ENCODE measurements around the gene KCNH5. TPM values are rescaled to one million over a fixed set of nuclear protein-coding genes. Genes with fewer than 3 reads are reported as not detected.

KCNH5 gene
- polyA plus RNA-seq, result under 1 TPM in 2 of 4 donors, not detected in 2; 0.01 to 0.03 TPM
- long read RNA-seq, donor 1, result 0 reads
- long read RNA-seq, donor 2, result 0 reads
- long read RNA-seq, donor 3, result 0 reads
- long read RNA-seq, donor 4, result 0 reads
- long read RNA-seq, donor 5, result 0 reads
- long read RNA-seq, donor 6, result 0 reads
- long read RNA-seq, donor 7, result 0 reads
- long read RNA-seq, donor 8, result 0 reads
- long read RNA-seq, donor 9, result 0 reads
- long read RNA-seq, donor 10, result 0 reads

DNA sequence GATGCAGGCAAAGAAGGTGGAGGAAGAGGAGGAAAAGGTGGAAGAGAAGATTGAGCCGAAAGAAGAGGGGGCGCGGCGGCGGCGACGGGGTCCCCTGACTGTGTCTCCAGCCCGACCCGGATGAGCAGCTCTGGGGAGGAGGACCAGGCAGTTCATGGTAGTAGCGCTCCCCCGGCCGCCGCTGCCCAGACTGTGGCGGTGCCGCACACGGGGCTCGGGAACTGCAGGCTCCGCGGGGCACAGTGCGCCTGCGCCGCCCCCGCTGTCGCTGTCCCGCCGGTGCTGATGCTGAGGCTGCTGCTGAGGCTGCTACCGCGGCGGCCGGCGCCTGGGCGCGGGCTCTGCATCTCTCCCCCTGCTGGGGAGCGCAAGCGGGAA lies at the start of gene KCNH5:
Gene KCNH5 (minus strand): TSS at position 225 of the 378 bp plus-strand sequence. CDS start 272 bp downstream, outside the sequence.
- DNase-seq (peak in 1 of 2 donors; percentile 51), FAIRE-seq (no peak)
- Histone ChIP-seq H3K4me1 (ENCODE audit: control insufficient read depth in 3 of 3, insufficient read depth in 2 of 3, low read depth in 1 of 3, low read length in 2 of 3) (no peaks in the 10 kb centered on the region), H3K9me3 (ENCODE audit: control insufficient read depth in 2 of 2, insufficient read depth in 1 of 2, low read depth in 1 of 2, low read length in 1 of 2) (no peaks in the 10 kb centered on the region), H3K27me3 (ENCODE audit: control insufficient read depth in 3 of 3, insufficient read depth in 3 of 3, low read length in 3 of 3) (peaks cover 14 to 39% (median 19%) of the 10 kb centered on the region in 3 donors), H3K36me3 (ENCODE audit: control insufficient read depth in 3 of 3, insufficient read depth in 2 of 3, low read depth in 1 of 3, low read length in 3 of 3) (no peaks in the 10 kb centered on the region), H3K27ac (ENCODE audit: low read depth in 1 of 3, low read length in 2 of 3) (no peak within 1 kb of the TSS), H3K4me3 (ENCODE audit: low read depth in 1 of 3, low read length in 3 of 3) (peak within 1 kb of the TSS in 2 of 3 donors; percentile 11 to 32)
- WGBS, 3 donors, result 1 to 3% (median 2%) methylated on average over 19 to 35 of the region's 35 CpGs

DNA sequence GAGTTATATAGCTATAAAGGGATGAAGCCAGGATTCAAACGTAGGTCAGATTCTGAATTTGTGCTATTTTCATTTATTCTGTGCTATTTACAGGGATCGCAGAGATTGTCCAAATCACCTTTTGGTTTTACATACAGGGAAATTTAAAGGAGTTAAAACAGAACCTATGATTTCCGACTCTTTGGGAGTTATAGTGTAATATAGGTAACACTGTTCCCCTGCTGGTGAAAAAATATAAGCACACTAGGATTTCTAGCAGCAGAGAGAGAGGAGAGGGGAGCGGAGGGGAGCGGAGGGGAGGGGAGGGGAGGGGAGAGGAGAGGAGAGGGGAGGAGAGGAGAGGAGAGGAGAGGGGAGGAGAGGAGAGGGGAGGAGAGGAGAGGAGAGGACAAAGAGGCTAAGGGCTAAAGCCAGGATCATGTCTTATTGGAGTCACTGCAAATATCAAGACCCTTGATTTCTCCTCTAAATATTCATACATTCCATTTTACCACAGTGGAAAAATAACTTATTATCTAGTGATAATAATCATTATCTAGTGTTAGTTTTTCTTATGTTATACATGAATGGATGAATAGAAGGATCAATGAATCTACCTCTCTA lies 46.2 kb upstream of the KCNH5 start:
- no peak for FAIRE-seq
- no peak for DNase-seq
- H3K36me3 ChIP-seq (ENCODE audit: control insufficient read depth in 3 of 3, insufficient read depth in 2 of 3, low read depth in 1 of 3, low read length in 3 of 3), result no peaks in the 10 kb centered on the region
- H3K9me3 ChIP-seq (ENCODE audit: control insufficient read depth in 2 of 2, insufficient read depth in 1 of 2, low read depth in 1 of 2, low read length in 1 of 2), result no peaks in the 10 kb centered on the region
- 68 to 80% (median 77%) methylated on average over 3 of the region's 5 CpGs for WGBS, 3 donors
- H3K4me3 ChIP-seq (ENCODE audit: low read depth in 1 of 3, low read length in 3 of 3), result no peak overlapping the region
- H3K4me1 ChIP-seq (ENCODE audit: control insufficient read depth in 3 of 3, insufficient read depth in 2 of 3, low read depth in 1 of 3, low read length in 2 of 3), result no peaks in the 10 kb centered on the region
- no peaks in the 10 kb centered on the region for H3K27me3 ChIP-seq (ENCODE audit: control insufficient read depth in 3 of 3, insufficient read depth in 3 of 3, low read length in 3 of 3)
- no peak overlapping the region for H3K27ac ChIP-seq (ENCODE audit: low read depth in 1 of 3, low read length in 2 of 3)

DNA sequence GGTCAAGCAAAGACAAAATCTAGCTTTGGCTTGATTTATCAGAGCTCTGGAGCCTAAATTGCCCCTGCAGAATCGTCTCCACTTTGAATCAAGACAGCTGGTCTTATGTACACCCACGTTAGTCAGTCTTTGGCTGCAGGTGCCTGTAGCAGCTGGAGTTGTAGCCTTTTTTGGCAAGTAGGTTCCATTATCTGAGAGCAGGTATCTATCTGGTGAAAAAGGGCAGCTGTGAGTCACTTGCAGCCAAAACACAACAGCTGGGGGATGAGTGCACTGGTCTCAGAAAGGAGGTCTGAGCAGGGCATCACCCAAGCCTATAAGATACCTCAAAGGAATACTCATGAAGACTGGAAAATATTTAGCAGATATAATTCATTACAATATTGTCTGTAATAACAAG lies 43.6 kb upstream of the KCNH5 start:
- 28 to 48% (median 34%) methylated on average over 2 of the region's 2 CpGs for WGBS, 3 donors
- FAIRE-seq, result no peak
- Histone ChIP-seq H3K27ac (ENCODE audit: low read depth in 1 of 3, low read length in 2 of 3) (no peak overlapping the region), H3K9me3 (ENCODE audit: control insufficient read depth in 2 of 2, insufficient read depth in 1 of 2, low read depth in 1 of 2, low read length in 1 of 2) (no peaks in the 10 kb centered on the region), H3K36me3 (ENCODE audit: control insufficient read depth in 3 of 3, insufficient read depth in 2 of 3, low read depth in 1 of 3, low read length in 3 of 3) (no peaks in the 10 kb centered on the region), H3K27me3 (ENCODE audit: control insufficient read depth in 3 of 3, insufficient read depth in 3 of 3, low read length in 3 of 3) (no peaks in the 10 kb centered on the region), H3K4me1 (ENCODE audit: control insufficient read depth in 3 of 3, insufficient read depth in 2 of 3, low read depth in 1 of 3, low read length in 2 of 3) (no peaks in the 10 kb centered on the region), H3K4me3 (ENCODE audit: low read depth in 1 of 3, low read length in 3 of 3) (no peak overlapping the region)
- DNase-seq, result no peak

GRCh38 chr14:63078569-63078968 lies 33.3 kb upstream of the KCNH5 start:
- Histone ChIP-seq H3K4me3 (ENCODE audit: low read depth in 1 of 3, low read length in 3 of 3) (no peak overlapping the region), H3K9me3 (ENCODE audit: control insufficient read depth in 2 of 2, insufficient read depth in 1 of 2, low read depth in 1 of 2, low read length in 1 of 2) (no peaks in the 10 kb centered on the region), H3K27ac (ENCODE audit: low read depth in 1 of 3, low read length in 2 of 3) (no peak overlapping the region), H3K27me3 (ENCODE audit: control insufficient read depth in 3 of 3, insufficient read depth in 3 of 3, low read length in 3 of 3) (no peaks in the 10 kb centered on the region), H3K36me3 (ENCODE audit: control insufficient read depth in 3 of 3, insufficient read depth in 2 of 3, low read depth in 1 of 3, low read length in 3 of 3) (no peaks in the 10 kb centered on the region), H3K4me1 (ENCODE audit: control insufficient read depth in 3 of 3, insufficient read depth in 2 of 3, low read depth in 1 of 3, low read length in 2 of 3) (no peaks in the 10 kb centered on the region)
- WGBS, 3 donors, result 37 to 49% (median 38%) methylated on average over 1 of the region's 1 CpG
- FAIRE-seq (no peak), DNase-seq (no peak)

DNA sequence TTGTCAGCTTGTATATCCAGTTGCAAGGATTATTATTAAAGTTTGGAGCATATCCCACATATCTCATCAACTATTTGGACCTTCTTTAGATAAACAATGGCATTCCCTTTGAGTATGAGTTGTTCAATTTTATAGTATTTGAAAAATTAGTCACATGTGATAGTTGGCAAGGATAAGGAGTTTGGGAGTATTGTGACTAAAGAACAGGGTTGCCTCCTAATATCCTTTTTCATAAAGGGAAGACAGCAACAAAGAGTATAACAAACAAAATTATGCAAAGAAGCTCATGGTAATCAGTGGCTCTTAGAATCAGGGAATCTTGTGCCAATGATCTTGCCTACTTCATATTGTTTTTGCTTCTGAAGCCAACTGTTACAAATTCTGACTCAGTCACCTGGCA lies 31.2 kb upstream of the KCNH5 start:
- Histone ChIP-seq H3K4me1 (ENCODE audit: control insufficient read depth in 3 of 3, insufficient read depth in 2 of 3, low read depth in 1 of 3, low read length in 2 of 3) (no peaks in the 10 kb centered on the region), H3K27me3 (ENCODE audit: control insufficient read depth in 3 of 3, insufficient read depth in 3 of 3, low read length in 3 of 3) (no peaks in the 10 kb centered on the region), H3K4me3 (ENCODE audit: low read depth in 1 of 3, low read length in 3 of 3) (no peak overlapping the region), H3K27ac (ENCODE audit: low read depth in 1 of 3, low read length in 2 of 3) (no peak overlapping the region), H3K36me3 (ENCODE audit: control insufficient read depth in 3 of 3, insufficient read depth in 2 of 3, low read depth in 1 of 3, low read length in 3 of 3) (no peaks in the 10 kb centered on the region), H3K9me3 (ENCODE audit: control insufficient read depth in 2 of 2, insufficient read depth in 1 of 2, low read depth in 1 of 2, low read length in 1 of 2) (no peaks in the 10 kb centered on the region)
- no peak for DNase-seq
- no peak for FAIRE-seq

GRCh38 chr14:63055631-63056030 lies 10.4 kb upstream of the KCNH5 start:
- Histone ChIP-seq H3K27me3 (ENCODE audit: control insufficient read depth in 3 of 3, insufficient read depth in 3 of 3, low read length in 3 of 3) (no peaks in the 10 kb centered on the region), H3K27ac (ENCODE audit: low read depth in 1 of 3, low read length in 2 of 3) (no peak overlapping the region), H3K4me3 (ENCODE audit: low read depth in 1 of 3, low read length in 3 of 3) (no peak overlapping the region), H3K4me1 (ENCODE audit: control insufficient read depth in 3 of 3, insufficient read depth in 2 of 3, low read depth in 1 of 3, low read length in 2 of 3) (no peaks in the 10 kb centered on the region), H3K36me3 (ENCODE audit: control insufficient read depth in 3 of 3, insufficient read depth in 2 of 3, low read depth in 1 of 3, low read length in 3 of 3) (no peaks in the 10 kb centered on the region), H3K9me3 (ENCODE audit: control insufficient read depth in 2 of 2, insufficient read depth in 1 of 2, low read depth in 1 of 2, low read length in 1 of 2) (no peaks in the 10 kb centered on the region)
- FAIRE-seq, result no peak
- WGBS, 3 donors, result 72 to 89% (median 75%) methylated on average over 1 of the region's 1 CpG
- no peak for DNase-seq

GRCh38 chr14:63051992-63052391 lies 6.7 kb upstream of the KCNH5 start:
- FAIRE-seq, result no peak
- Histone ChIP-seq H3K27ac (ENCODE audit: low read depth in 1 of 3, low read length in 2 of 3) (no peak overlapping the region), H3K4me1 (ENCODE audit: control insufficient read depth in 3 of 3, insufficient read depth in 2 of 3, low read depth in 1 of 3, low read length in 2 of 3) (no peaks in the 10 kb centered on the region), H3K36me3 (ENCODE audit: control insufficient read depth in 3 of 3, insufficient read depth in 2 of 3, low read depth in 1 of 3, low read length in 3 of 3) (no peaks in the 10 kb centered on the region), H3K27me3 (ENCODE audit: control insufficient read depth in 3 of 3, insufficient read depth in 3 of 3, low read length in 3 of 3) (peaks cover 0 to 14% (median 2%) of the 10 kb centered on the region in 3 donors), H3K9me3 (ENCODE audit: control insufficient read depth in 2 of 2, insufficient read depth in 1 of 2, low read depth in 1 of 2, low read length in 1 of 2) (no peaks in the 10 kb centered on the region), H3K4me3 (ENCODE audit: low read depth in 1 of 3, low read length in 3 of 3) (no peak overlapping the region)
- WGBS, 3 donors, result 50 to 60% (median 52%) methylated on average over 4 of the region's 4 CpGs
- DNase-seq, result no peak

DNA sequence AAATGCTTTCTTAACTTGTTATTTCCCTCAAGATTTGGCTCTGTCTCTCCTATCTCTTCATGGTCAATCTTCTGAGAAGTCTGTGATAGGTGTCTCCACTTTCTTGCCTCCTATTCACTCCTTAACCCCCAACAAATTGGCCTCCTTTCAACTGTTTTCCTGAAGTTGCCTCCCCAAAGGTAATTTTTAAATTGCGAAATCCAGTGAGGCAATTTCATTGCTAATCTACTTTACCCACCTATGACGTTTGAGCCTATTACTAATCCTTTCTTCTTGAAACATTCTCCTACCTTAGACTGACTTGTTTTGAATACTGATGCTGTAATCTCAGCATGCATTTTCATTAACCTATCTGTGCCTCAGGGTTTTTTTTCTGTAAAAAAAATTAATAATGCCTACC lies 6.0 kb upstream of the KCNH5 start:
- H3K36me3 ChIP-seq (ENCODE audit: control insufficient read depth in 3 of 3, insufficient read depth in 2 of 3, low read depth in 1 of 3, low read length in 3 of 3), result no peaks in the 10 kb centered on the region
- no peak overlapping the region for H3K4me3 ChIP-seq (ENCODE audit: low read depth in 1 of 3, low read length in 3 of 3)
- 54 to 80% (median 58%) methylated on average over 2 of the region's 2 CpGs for WGBS, 3 donors
- H3K9me3 ChIP-seq (ENCODE audit: control insufficient read depth in 2 of 2, insufficient read depth in 1 of 2, low read depth in 1 of 2, low read length in 1 of 2), result no peaks in the 10 kb centered on the region
- peaks cover 0 to 20% (median 7%) of the 10 kb centered on the region in 3 donors for H3K27me3 ChIP-seq (ENCODE audit: control insufficient read depth in 3 of 3, insufficient read depth in 3 of 3, low read length in 3 of 3)
- no peak for FAIRE-seq
- no peak overlapping the region for H3K27ac ChIP-seq (ENCODE audit: low read depth in 1 of 3, low read length in 2 of 3)
- no peaks in the 10 kb centered on the region for H3K4me1 ChIP-seq (ENCODE audit: control insufficient read depth in 3 of 3, insufficient read depth in 2 of 3, low read depth in 1 of 3, low read length in 2 of 3)
- no peak for DNase-seq

- no peak overlapping the region for H3K27ac ChIP-seq (ENCODE audit: low read depth in 1 of 3, low read length in 2 of 3)
- H3K4me1 ChIP-seq (ENCODE audit: control insufficient read depth in 3 of 3, insufficient read depth in 2 of 3, low read depth in 1 of 3, low read length in 2 of 3), result no peaks in the 10 kb centered on the region
- no peak for FAIRE-seq
- DNase-seq, result no peak
- H3K36me3 ChIP-seq (ENCODE audit: control insufficient read depth in 3 of 3, insufficient read depth in 2 of 3, low read depth in 1 of 3, low read length in 3 of 3), result no peaks in the 10 kb centered on the region
- peaks cover 6 to 25% (median 12%) of the 10 kb centered on the region in 3 donors for H3K27me3 ChIP-seq (ENCODE audit: control insufficient read depth in 3 of 3, insufficient read depth in 3 of 3, low read length in 3 of 3)
- no peak overlapping the region for H3K4me3 ChIP-seq (ENCODE audit: low read depth in 1 of 3, low read length in 3 of 3)
- H3K9me3 ChIP-seq (ENCODE audit: control insufficient read depth in 2 of 2, insufficient read depth in 1 of 2, low read depth in 1 of 2, low read length in 1 of 2), result no peaks in the 10 kb centered on the region
- 87 to 100% (median 97%) methylated on average over 2 of the region's 2 CpGs for WGBS, 3 donors
Measured at GRCh38 chr14:63050694-63051093, 5.4 kb upstream of the KCNH5 start.
